AG20443 (cell line): ENCODE results near the gene GPC5.
"Not testable (repeated sequence)": the region's sequence is repeated elsewhere in the genome, so short reads cannot be mapped to it uniquely, and the experiment has no call there.

Experiments used
- DNase-seq: peaks from one replicate; pipeline ENCODE4 v3.0.0; 2012; ENCODE audit warnings: low spot score, mixed read lengths

Gene GPC5

GRCh38 chr13:91878491-91878890 is 480.1 kb downstream of the GPC5 start:
- no peak for DNase-seq

DNA sequence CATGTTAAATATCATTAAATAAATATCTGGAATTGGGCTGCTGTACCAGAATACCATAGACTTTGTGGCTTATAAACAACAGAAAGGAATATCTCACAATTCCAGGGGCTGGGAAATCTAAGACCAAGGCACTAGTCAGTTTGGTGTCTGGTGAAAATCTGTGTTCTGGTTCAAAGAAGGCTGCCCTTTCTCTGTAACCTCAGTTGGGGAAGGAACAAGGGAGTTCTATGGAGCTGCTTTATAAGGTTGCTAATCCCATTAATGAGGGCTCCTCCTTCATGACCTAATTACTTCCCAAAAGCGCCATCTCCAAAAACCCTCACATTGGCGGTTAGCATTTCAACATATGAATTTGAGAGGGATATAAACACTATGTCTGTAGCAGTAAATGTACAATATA is 480.9 kb downstream of the GPC5 start:
- no peak for DNase-seq

- no peak for DNase-seq
Observed at GRCh38 chr13:91882918-91883317, 484.5 kb downstream of the GPC5 start.

DNA sequence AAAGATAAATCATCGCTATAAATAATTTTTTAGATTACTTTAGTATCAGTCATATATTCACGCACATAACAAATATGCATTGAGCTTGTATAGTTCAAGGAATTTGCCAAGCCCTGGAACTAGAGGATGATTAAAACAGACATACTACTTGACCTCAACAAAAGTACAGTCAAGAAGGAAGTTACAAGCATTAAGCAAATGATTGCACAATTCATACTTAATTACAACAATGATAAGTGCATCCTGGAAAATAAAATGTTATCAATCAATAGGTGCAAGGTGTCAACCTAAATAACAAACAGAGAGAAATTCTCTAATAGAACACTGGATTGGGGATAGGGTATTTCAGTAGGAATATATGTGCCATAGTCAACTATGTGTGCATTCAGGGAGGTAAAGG is 491.2 kb downstream of the GPC5 start:
- DNase-seq, result no peak

DNA sequence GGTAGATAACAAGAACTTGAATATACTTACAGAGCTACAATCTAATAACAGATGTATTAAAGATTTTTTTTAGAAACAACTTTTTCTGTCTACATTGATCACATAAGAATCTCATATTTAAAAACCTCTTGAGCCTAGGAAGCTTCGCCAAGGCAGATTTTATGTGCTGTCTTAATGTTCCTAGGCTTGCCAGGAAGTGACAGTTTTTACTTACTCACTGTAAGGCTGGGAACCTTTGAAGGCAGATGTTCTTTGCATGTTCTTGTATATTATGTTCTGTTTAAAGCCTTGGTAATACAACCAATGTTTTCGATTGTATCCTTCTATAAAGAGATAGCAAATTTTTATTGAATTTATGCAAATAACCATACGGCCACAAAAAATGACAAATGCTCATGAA is 492.7 kb downstream of the GPC5 start:
- DNase-seq, result no peak

DNA sequence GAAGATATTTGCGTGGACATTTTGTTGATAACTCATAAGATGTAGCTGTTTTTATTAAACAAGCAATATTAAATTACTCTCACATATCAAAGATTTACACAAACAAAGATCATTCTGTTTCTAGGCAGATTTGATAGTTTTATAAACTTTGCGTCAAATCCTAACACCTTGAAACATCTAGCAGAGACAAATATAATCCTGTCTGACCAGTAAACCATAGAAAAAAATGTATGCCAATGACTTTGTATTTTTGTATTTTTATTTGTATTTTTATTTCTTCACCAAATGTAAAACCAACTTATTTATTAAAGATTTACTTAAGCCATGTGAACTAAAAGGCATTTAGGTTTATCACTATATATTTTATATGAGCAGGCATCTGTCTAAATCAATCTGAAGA is 494.6 kb downstream of the GPC5 start:
- no peak for DNase-seq

DNA sequence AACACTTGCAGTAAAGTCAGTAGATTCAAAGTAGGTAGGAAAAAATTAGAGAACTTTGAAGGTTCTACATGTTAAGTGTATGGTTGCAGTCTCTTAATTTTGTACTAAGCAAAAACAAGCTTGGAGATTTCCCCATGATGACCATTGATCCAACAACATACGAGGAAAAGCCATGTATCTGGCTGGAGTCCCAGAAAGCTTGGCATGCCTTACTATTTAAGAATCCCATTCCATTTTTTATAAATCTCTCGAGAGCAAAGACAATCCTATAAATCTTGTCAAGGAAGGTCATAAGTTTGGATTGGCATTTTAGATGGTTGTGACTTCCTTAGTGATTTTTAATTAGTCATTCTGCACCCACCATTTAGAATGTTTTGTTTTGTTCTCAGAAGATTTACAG is 495.9 kb downstream of the GPC5 start:
- no peak for DNase-seq

DNA sequence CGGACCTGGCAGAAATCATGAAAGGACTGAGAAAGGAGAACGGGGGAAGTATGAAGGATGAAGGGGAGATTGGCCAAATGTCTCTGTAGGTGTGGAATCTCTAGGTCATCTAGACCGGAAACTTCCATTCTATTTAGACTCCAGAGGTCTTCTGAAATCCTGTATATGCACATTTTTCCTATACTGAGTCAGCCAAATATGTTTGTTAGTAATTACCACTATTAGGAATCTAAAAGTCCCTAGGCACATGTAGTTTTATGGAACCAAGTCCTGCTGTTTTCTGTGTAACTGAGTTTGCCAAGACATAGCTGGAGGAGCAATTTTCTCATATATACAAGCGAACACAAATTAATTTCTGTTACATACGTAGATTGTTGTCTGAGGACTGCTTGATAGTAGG is 498.1 kb downstream of the GPC5 start:
- no peak for DNase-seq

DNA sequence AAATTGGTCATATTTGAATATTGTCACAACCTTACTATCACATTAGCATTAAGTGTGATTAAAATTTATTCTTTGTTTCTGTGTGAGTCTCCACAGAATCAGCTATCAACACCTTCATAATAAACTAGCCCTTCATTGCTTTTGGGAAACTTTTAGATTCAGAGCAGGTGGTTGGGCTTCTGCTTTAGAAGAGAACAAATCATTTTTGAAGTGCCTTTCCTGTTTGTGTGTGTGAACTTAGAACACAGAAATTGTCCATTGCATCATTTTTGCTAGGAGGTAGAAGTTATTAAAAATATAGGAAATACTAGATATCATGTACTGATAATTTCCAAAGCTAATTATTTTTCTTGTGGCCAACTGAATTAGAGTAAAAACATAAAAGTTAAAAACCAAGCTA is 500.6 kb downstream of the GPC5 start:
- DNase-seq, result not testable (repeated sequence)

GRCh38 chr13:91902291-91902690 is 503.9 kb downstream of the GPC5 start:
- no peak for DNase-seq

- DNase-seq, result no peak
Observed at GRCh38 chr13:91904005-91904404, 505.6 kb downstream of the GPC5 start.

DNA sequence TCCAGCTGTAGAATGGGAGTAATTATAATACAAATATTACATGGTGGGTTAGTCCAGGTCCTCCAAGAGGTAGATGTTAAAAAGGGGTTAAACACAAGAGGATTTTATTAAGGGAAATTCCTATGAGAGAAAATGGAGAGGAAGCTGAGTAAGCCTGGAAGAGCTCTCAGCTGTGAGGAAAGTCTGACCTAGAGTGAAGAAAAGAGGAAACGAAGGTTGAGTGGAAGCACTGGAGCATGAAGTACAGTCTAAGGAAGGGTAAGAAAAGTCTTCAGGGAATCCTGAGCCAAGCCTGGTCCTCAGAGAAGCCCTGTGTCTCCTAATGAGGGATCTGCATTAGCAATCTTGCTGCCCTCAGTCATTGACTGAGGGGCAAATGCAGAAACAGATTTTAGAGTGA is 506.2 kb downstream of the GPC5 start:
- no peak for DNase-seq

DNA sequence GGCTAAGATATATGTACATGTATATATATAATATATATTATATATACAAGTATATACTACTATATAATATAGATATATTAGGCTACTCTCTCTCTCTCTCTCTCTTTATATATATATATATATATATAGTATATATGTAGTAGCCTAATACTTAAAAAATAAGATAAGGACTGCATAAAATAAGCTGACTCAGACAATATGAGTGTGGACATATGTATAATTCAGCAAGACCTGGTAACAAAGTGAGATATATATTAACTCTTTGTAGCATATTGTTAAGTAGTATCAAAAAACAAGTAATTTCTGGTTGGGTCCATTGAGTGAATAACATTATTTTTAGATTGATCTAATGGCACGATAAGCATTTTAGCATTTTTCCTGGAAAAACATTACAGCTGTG is 509.0 kb downstream of the GPC5 start:
- DNase-seq, result no peak

- DNase-seq, result no peak
Observed at GRCh38 chr13:91909617-91910016, 511.2 kb downstream of the GPC5 start.

GRCh38 chr13:91922969-91923592 is 524.7 kb downstream of the GPC5 start:
- no peak for DNase-seq

DNA sequence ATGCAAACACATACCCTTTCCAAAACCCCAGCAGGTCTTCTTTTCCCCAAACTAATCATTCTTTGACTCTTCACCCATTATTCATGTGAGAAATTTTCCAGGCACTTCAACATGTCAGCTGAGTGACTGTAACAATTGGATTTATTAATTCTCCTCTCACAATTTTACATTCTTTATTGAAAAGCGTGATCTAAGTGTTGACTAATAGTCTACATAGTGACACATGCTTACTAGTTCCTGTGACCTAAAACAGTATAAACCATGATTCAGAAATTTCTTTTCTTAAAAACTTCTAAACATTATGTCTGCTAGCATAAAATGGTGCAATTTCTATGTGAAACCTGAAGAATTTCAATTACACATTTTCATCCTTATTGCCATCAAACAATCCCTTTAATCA is 532.3 kb downstream of the GPC5 start:
- no peak for DNase-seq

GRCh38 chr13:91934354-91934753 is 535.9 kb downstream of the GPC5 start:
- no peak for DNase-seq

DNA sequence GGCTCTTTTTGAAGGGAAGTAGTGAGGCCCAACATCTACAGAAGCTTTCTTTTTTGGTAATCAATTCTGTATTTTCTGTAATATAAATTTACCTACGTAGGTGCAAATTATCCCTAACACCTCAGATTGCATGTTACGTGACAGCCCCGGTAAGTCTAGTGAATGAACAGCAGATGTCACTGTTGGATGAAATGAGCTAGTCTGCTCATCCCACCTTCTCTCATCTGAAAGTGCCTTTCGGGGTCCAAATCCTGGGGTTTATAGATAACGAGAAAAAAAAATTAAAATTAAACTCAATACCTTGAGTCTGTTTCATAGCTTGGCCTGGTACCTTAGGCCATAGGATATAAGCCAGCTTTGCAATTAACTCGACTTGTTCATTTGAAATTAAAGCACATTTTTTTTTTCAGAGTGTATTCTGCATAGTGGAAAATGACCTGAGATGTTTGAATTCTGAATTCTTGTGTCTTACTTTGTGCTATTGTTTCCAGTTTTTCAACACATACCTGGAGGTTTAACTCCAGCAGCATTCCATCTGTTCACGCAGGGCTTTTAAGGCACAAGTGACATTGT is 548.2 kb downstream of the GPC5 start:
- no peak for DNase-seq

- DNase-seq, result no peak
Observed at GRCh38 chr13:91948736-91949135, 550.3 kb downstream of the GPC5 start.

GRCh38 chr13:91950803-91951202 is 552.4 kb downstream of the GPC5 start:
- DNase-seq, result no peak

DNA sequence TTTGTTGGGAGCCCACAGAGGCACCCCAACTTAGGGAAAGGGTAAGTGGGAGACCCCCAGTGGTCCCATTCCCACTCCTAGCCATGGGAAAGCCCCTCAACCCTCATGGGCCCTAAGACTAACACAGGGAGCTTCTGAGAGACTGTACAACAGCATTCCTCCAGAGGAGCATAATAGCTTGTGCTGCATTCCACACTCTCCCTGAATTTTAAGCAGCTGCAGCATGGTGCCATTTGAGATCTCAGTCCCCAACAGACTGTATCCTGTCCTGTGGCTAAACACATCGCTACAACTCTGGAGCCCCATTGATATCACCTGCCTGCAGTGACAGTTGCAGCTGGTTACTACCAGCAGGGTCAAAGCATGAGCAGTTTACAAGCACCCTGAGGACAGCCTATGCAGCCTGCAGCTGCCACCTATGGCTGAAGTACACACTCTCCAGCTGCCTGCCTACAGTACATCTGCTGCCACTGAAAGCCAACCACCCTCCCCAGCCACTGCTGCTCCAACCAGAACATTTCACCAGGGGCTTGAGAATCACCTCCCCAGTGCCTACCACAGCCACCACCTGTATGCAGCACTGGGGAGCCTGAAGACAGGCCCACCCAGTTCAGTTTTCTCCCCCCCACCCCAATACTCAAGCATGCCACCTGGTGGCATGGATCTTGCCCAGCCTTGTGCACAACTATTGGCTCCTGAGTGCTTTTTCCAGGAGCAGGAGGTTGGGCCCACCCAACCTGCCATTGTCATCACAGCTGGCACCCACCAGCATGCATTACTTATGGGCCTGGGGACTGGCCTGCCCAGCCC is 557.3 kb downstream of the GPC5 start:
- no peak for DNase-seq

DNA sequence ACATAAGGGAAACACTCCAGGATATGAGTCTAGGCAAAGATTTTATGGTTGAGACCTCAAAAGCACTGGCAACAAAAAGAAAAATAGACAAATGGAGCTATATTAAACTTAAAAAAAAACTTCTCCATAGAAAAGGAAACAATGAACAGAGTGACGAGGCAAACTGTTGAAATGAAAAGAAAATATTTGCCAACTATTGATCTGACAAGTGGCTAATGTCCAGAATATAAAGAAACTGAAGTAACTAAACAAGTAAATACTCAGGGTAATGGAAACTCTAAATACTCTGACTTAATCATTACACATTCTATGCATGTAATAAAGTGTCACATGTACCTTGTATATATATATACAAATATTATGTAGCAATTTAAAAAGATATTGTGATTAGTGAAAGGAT is 562.5 kb downstream of the GPC5 start:
- no peak for DNase-seq

GRCh38 chr13:91962946-91963345 is 564.5 kb downstream of the GPC5 start:
- DNase-seq, result no peak

- DNase-seq, result no peak
Observed at GRCh38 chr13:91965511-91965910, 567.1 kb downstream of the GPC5 start.
